GM12878 (cell line): ENCODE measurements around the gene ZNF780A. TPM values are rescaled to one million over a fixed set of nuclear protein-coding genes. Genes with fewer than 3 reads are reported as not detected.

Source experiments
- ATAC-seq: fragments of 200-7000 bp; cut with Tn5 transposase; 3 replicates; pipeline ENCODE4 v1.9.1; 2020; ENCODE audit warnings: mild to moderate bottlenecking, moderate library complexity
- BruUV-seq: library from RNA; stranded (reverse); fragments of 400-500 nt; replicated peaks from 2 replicates; lab custom pipeline; 2021; lab: Mats Ljungman, UMichigan
- CTCF ChIA-PET: fragments of 300-600 bp; sonication (Branson Sonifier 250); formaldehyde crosslinking; extraction: SDS; loops from one replicate; lab custom pipeline; 2021; ENCODE audit warnings: inconsistent platforms; lab: Yijun Ruan, JAX
- POLR2A ChIA-PET: fragments of 350-600 bp; formaldehyde crosslinking; extraction: SDS; loops from one replicate; lab custom pipeline; 2021; ENCODE audit warnings: inconsistent platforms; lab: Charles Lee
- RAD21 ChIA-PET: fragments of 300-600 bp; sonication (Branson Sonifier 250); formaldehyde crosslinking; loops from one replicate; lab custom pipeline; 2023; ENCODE audit warnings: antibody characterized with exemption; ENCODE audit not compliant: unreplicated experiment; lab: Charles Lee
- SMC1A ChIA-PET: fragments of 300-600 bp; sonication (Branson Sonifier 250); formaldehyde crosslinking; loops from one replicate; lab custom pipeline; 2023; ENCODE audit not compliant: unreplicated experiment, uncharacterized antibody; lab: Charles Lee
- DNase-seq: peaks from one replicate; pipeline ENCODE4 v3.0.0-alpha.2; 2011; ENCODE audit warnings: low read depth, low spot score
- FAIRE-seq: peaks from 3 replicates; lab custom pipeline; 2011; peaks lifted over from hg19 to GRCh38; lab: Jason Lieb, UNC
- H2AFZ ChIP-seq: 2 replicates; pipeline ENCODE4 v1.6.0; 2011; ENCODE audit warnings: low read depth, low read length, control low read depth; ENCODE audit not compliant: control insufficient read depth
- H3K27ac ChIP-seq: 2 replicates; pipeline ENCODE4 v1.5.1; 2011; ENCODE audit warnings: control low read depth; ENCODE audit not compliant: control insufficient read depth, insufficient read depth
- H3K27me3 ChIP-seq, 2 experiments: replicated peaks in 1 of 2; 2 replicates each; pipeline versions ENCODE4 v1.6.0 to v1.6.1; 2011; ENCODE audit warnings: low read length in 1 of 2; ENCODE audit not compliant: control insufficient read depth in 2 of 2, insufficient read depth in 2 of 2
- H3K36me3 ChIP-seq, 2 experiments: 2 replicates each; pipeline ENCODE4 v1.5.1; 2011; ENCODE audit warnings: low read length in 1 of 2; ENCODE audit not compliant: control insufficient read depth in 2 of 2, insufficient read depth in 2 of 2
- H3K4me1 ChIP-seq: 2 replicates; pipeline ENCODE4 v1.6.1; 2011; ENCODE audit warnings: mild to moderate bottlenecking, low read length, moderate library complexity, mixed read lengths; ENCODE audit not compliant: control insufficient read depth, insufficient read depth
- H3K4me2 ChIP-seq: 2 replicates; pipeline ENCODE4 v1.6.0; 2011; ENCODE audit warnings: control low read depth; ENCODE audit not compliant: control insufficient read depth, insufficient read depth
- H3K4me3 ChIP-seq: fragments of 200-600 bp; sonication (generic); 2 replicates; pipeline ENCODE4 v1.5.1; 2016
- H3K79me2 ChIP-seq: 2 replicates; pipeline ENCODE4 v1.6.0; 2011; ENCODE audit warnings: low read length; ENCODE audit not compliant: control insufficient read depth, insufficient read depth
- H3K9ac ChIP-seq: 2 replicates; pipeline ENCODE4 v1.8.0; 2011; ENCODE audit warnings: low read length, control low read depth, mixed read lengths; ENCODE audit not compliant: control insufficient read depth, insufficient read depth
- H3K9me3 ChIP-seq: replicated peaks from 3 replicates; pipeline ENCODE4 v1.5.1; 2011; ENCODE audit warnings: mild to moderate bottlenecking, low read length; ENCODE audit not compliant: control insufficient read depth, insufficient read depth
- H4K20me1 ChIP-seq: 2 replicates; pipeline ENCODE4 v1.6.0; 2011; ENCODE audit not compliant: control insufficient read depth, insufficient read depth
- BRCA1 ChIP-seq: IDR thresholded peaks from 2 replicates; pipeline ENCODE4 v1.6.1; 2011; ENCODE audit warnings: low read depth, low read length, improper control_type of control experiment
- IKZF2 ChIP-seq, 2 experiments: fragments of 450-650 bp; IDR thresholded peaks; 2 replicates each; pipeline ENCODE4 v1.6.1; 2017; ENCODE audit warnings: mild to moderate bottlenecking in 2 of 2, moderate library complexity in 2 of 2
- IRF3 ChIP-seq: fragments of 450-650 bp; IDR thresholded peaks from 2 replicates; pipeline ENCODE4 v1.6.1; 2014; ENCODE audit warnings: mild to moderate bottlenecking
- NR2F1 ChIP-seq: fragments of 450-650 bp; conservative IDR thresholded peaks from 2 replicates; pipeline ENCODE4 v1.6.1; 2017; ENCODE audit warnings: mild to moderate bottlenecking
- TCF12 ChIP-seq: IDR thresholded peaks from 2 replicates; pipeline ENCODE4 v1.6.1; 2011; ENCODE audit warnings: low read depth, mild to moderate bottlenecking, low read length
- WGBS: methylation state at CpG from one replicate; pipeline ENCODE4 v1.1.6; 2016; ENCODE audit warnings: low lambda C conversion rate; ENCODE audit not compliant: insufficient replicate concordance, insufficient coverage; ENCODE audit errors: missing lambda C conversion rate; 5-methylcytosine and 5-hydroxymethylcytosine counted together
- in situ Hi-C: fragments of 300-500 bp; cut with MboI; formaldehyde crosslinking; loops from 9 replicates; pipeline ENCODE4 v1.14.3; 2018; ENCODE audit warnings: mixed read lengths
- intact Hi-C: fragments of 100-400 bp; cut with micrococcal nuclease; formaldehyde crosslinking; loops from one replicate; pipeline ENCODE4 v1.14.2; 2022; ENCODE audit not compliant: unreplicated experiment
- polyA plus RNA-seq, 11 experiments: library from polyadenylated mRNA; depleted of rRNA in 4 of 11; unstranded in 6 of 11; stranded (reverse) in 5 of 11; fragments of >200 nt; fragmentation: Nextera tagmentation in 4 of 11; fragmentation: Illumina TruSeq in 1 of 11; extraction: Ambion mirVana in 4 of 11; extraction: Trizol in 1 of 11; gene quantifications; 1 replicate in 1 of 11; 2 replicates in 10 of 11; pipeline versions ENCODE4 v1.2.1 to v1.2.3, GENCODE V29; 2011 to 2016; ENCODE audit warnings: inconsistent platforms in 2 of 11, missing spikeins in 2 of 11, low read depth in 1 of 11
- total RNA-seq, 4 experiments: library from RNA; depleted of rRNA in 3 of 4; stranded (reverse); fragments of >200 nt in 3 of 4; fragmentation: Illumina TruSeq in 1 of 4; extraction: Trizol in 1 of 4; gene quantifications; 2 replicates each; pipeline versions ENCODE4 v1.2.1 to v1.2.3, GENCODE V29; 2013 to 2021
- TF ChIP-seq, protein P1 (sequence below): fragments of 450-650 bp; IDR thresholded peaks from 2 replicates; pipeline ENCODE4 v1.6.1; 2017; ENCODE audit warnings: low read depth, mild to moderate bottlenecking, moderate library complexity
- TF ChIP-seq, protein P2 (sequence below): fragments of 450-650 bp; formaldehyde crosslinking; IDR thresholded peaks from 2 replicates; pipeline ENCODE4 v1.4.0; 2022; ENCODE audit warnings: mild to moderate bottlenecking, moderate library complexity

Gene ZNF780A
- total and polyA plus RNA-seq, 10 of the 15 experiments (the other 5 are each of a cell fraction or from before 2014, with no cell fraction given), result 10.9 to 27.6 (median 17.6) TPM

GRCh38 chr19:40080289-40080688 lies 10.5 kb downstream of the ZNF780A start:
- H3K9me3 ChIP-seq, result peaks cover 39% of the 10 kb centered on the region
- no TSS peak for BruUV-seq
- no peak for TF ChIP-seq IKZF2 (IDR thresholded peaks at IDR 0.05)
- ChIA-PET SMC1A (no interaction called here), POLR2A (no interaction called here), CTCF (interaction anchor here (1.6 kb wide), 1 partner anchor 10 kb away, joined by 8 read pairs; the partner anchor contains the start of gene ZNF780A), RAD21 (no interaction called here)
- intact Hi-C loops (no loop called here), in situ Hi-C loops (no loop called here)
- H2AFZ ChIP-seq, result no peak overlapping the region
- no peak overlapping the region for H3K9ac ChIP-seq
- no peak overlapping the region for H3K4me3 ChIP-seq
- H3K27ac ChIP-seq, result no peak overlapping the region
- no peak for DNase-seq
- 92% methylated on average over 1 of the region's 1 CpG for WGBS
- no peaks in the 10 kb centered on the region for H3K27me3 ChIP-seq
- no peak for FAIRE-seq
- no peaks in the 10 kb centered on the region for H3K4me1 ChIP-seq
- H3K79me2 ChIP-seq, result no peaks in the 10 kb centered on the region
- H4K20me1 ChIP-seq, result no peaks in the 10 kb centered on the region
- no peak overlapping the region for H3K4me2 ChIP-seq
- ATAC-seq, result no peak
- H3K36me3 ChIP-seq, result peaks cover 3 to 36% of the 10 kb centered on the region in 2 experiments; a peak in 3 of 4 replicates

GRCh38 chr19:40078377-40078776 lies 12.4 kb downstream of the ZNF780A start:
- ChIA-PET CTCF (interaction anchor here (0.9 to 1.4 kb wide), 2 partner anchors 32 to 80 kb away, joined by 3 to 5 read pairs; no protein-coding TSS in a partner anchor), POLR2A (interaction anchor here (1.0 kb wide), 1 partner anchor 12 kb away, joined by 3 read pairs; the partner anchor contains the start of gene ZNF780A), RAD21 (no interaction called here), SMC1A (interaction anchor here (0.6 to 0.8 kb wide), 2 partner anchors 13 to 90 kb away, joined by 3 to 5 read pairs; no protein-coding TSS in a partner anchor)
- in situ Hi-C loops, result no loop called here
- no peak overlapping the region for H3K4me3 ChIP-seq
- no peaks in the 10 kb centered on the region for H3K79me2 ChIP-seq
- H4K20me1 ChIP-seq, result no peaks in the 10 kb centered on the region
- no peaks in the 10 kb centered on the region for H3K4me1 ChIP-seq
- intact Hi-C loops, result no loop called here
- no peak for FAIRE-seq
- no peaks in the 10 kb centered on the region for H3K27me3 ChIP-seq
- H3K9me3 ChIP-seq, result peaks cover 56% of the 10 kb centered on the region
- no peak overlapping the region for H3K27ac ChIP-seq
- H3K4me2 ChIP-seq, result no peak overlapping the region
- no peak for ATAC-seq
- H3K9ac ChIP-seq, result no peak overlapping the region
- H2AFZ ChIP-seq, result no peak overlapping the region
- TF ChIP-seq BRCA1 (no peak), NR2F1 (no peak), TCF12 (no peak), IRF3 (no peak)
- TF ChIP-seq, protein P1, sequence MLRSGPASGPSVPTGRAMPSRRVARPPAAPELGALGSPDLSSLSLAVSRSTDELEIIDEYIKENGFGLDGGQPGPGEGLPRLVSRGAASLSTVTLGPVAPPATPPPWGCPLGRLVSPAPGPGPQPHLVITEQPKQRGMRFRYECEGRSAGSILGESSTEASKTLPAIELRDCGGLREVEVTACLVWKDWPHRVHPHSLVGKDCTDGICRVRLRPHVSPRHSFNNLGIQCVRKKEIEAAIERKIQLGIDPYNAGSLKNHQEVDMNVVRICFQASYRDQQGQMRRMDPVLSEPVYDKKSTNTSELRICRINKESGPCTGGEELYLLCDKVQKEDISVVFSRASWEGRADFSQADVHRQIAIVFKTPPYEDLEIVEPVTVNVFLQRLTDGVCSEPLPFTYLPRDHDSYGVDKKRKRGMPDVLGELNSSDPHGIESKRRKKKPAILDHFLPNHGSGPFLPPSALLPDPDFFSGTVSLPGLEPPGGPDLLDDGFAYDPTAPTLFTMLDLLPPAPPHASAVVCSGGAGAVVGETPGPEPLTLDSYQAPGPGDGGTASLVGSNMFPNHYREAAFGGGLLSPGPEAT, result no peak
- TF ChIP-seq, protein P2, sequence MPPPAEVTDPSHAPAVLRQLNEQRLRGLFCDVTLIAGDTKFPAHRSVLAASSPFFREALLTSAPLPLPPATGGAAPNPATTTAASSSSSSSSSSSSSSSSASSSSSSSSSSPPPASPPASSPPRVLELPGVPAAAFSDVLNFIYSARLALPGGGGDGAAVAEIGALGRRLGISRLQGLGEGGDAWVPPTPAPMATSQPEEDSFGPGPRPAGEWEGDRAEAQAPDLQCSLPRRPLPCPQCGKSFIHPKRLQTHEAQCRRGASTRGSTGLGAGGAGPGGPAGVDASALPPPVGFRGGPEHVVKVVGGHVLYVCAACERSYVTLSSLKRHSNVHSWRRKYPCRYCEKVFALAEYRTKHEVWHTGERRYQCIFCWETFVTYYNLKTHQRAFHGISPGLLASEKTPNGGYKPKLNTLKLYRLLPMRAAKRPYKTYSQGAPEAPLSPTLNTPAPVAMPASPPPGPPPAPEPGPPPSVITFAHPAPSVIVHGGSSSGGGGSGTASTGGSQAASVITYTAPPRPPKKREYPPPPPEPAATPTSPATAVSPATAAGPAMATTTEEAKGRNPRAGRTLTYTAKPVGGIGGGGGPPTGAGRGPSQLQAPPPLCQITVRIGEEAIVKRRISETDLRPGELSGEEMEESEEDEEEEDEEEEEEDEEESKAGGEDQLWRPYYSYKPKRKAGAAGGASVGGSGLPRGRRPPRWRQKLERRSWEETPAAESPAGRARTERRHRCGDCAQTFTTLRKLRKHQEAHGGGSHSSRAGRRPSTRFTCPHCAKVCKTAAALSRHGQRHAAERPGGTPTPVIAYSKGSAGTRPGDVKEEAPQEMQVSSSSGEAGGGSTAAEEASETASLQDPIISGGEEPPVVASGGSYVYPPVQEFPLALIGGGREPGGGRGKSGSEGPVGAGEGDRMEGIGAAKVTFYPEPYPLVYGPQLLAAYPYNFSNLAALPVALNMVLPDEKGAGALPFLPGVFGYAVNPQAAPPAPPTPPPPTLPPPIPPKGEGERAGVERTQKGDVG (CRISPR knock-in tag), result no peak
- H3K36me3 ChIP-seq, result peaks cover 3 to 42% of the 10 kb centered on the region in 2 experiments; a peak in 3 of 4 replicates
- no peak for DNase-seq
- BruUV-seq, result no TSS peak
- 93% methylated on average over 1 of the region's 1 CpG for WGBS
